Glomerular endothelial cell (primary cell): ENCODE data around the gene CIDEC. TPM values are rescaled to one million over a fixed set of nuclear protein-coding genes. Genes with fewer than 3 reads are reported as not detected.
"Not testable (repeated sequence)": the region's sequence is repeated elsewhere in the genome, so short reads cannot be mapped to it uniquely, and the experiment has no call there.

Source experiments
- DNase-seq: peaks from one replicate; pipeline ENCODE4 v3.0.0-alpha.2; 2011; ENCODE audit warnings: low read depth, low spot score; ENCODE audit errors: extremely low read depth
- total RNA-seq: library from RNA; depleted of rRNA; stranded (reverse); fragments of >200 nt; gene quantifications from 2 replicates; pipeline ENCODE4 v1.2.3, GENCODE V29; 2015

CIDEC gene
- total RNA-seq, 1 donor from 2014 or later = not detected

DNA sequence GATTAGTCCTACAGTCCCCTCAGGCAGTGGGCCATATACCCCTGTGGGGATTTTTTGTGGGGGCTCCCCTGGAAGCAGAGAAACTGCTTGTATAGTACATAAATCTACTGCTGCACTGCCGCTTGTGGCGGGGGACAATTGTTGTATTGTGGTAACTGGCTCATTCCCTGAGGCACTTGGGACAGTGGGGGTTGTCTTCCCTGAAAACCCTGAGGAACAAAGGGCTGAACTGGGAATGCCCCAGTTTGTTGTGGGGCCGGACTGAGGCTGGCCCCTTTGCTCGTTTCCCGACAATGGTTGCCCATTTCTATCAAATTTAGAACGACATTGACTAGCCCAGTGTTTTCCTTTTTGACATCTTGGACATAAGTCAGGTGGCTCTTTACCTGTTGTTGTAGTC lies 28.7 kb downstream of the CIDEC start:
- not testable (repeated sequence) for DNase-seq

DNA sequence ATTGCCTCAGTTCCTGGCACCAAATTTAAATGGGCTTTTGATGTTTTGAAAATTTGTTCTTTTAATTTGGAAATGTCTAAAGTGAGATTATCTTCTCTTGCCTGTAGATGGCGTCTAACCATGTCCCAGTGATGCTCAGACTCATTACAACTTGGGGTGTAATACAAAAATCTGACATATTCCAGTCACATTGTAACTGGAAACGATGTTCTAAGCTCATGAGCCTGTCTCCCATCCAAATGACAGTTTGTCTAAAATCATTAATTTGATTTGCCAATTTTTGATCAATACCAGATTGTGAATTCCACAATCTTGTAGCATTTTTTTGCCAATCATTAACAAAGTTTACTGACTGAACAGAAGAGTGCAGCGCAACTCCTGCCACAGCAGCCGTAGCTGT lies 31.2 kb downstream of the CIDEC start:
- DNase-seq = not testable (repeated sequence)

DNA sequence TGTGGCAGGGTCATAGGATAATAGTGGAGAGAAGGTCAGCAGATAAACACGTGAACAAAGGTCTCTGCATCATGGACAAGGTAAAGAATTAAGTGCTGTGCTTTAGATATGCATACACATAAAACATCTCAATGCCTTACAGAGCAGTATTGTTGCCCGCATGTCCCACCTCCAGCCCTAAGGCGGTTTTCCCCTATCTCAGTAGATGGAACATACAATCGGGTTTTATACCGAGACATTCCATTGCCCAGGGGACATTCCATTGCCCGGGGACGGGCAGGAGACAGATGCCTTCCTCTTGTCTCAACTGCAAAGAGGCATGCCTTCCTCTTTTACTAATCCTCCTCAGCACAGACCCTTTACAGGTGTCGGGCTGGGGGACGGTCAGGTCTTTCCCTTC lies 32.2 kb downstream of the CIDEC start:
- not testable (repeated sequence) for DNase-seq

DNA sequence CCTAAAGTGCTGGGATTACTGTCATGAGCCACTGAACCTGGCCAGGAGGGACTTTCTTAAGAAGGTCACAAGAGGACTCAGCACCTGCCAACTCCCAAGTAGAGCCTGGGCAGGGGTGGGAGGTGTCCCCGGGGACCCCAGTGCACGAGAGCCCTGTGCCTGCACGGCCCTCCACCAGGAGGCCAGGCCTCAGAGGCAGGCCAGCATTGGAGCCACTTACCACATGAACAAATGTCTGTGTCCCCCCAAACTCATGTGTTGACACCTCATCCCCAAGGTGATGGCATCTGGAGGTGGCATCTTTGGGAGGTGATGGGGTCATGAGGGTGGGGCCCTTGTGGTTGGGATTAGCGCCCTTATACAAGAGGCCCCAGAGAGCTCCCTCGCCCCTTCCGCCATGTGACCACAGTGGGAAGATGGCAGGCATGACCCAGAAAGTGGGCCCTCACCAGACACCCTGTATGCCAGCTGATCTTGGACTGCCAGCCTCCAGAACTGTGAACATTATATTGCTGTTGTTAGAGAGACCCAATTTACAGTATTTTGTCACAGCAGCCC lies 33.0 kb downstream of the CIDEC start:
- DNase-seq = no peak

DNA sequence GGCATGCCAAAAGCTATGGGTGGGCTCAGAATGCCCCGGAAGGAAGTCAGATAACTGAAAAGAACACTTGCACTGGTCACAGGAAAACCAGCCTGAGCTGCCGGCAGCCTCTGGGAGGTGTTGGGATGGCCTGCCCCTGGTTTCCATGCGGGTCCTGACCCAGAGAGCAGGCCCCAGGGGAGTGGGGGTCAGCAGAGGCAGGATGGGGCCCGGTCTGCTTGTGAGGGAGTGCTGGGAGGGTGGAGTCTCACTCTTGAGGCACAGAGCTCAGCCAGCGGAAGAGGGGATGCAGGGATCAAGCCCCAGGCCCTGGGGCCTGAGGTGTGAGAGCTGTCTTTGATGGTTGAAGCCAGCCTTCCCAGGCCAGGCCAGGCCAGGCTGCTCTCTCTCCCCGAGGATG lies 33.8 kb downstream of the CIDEC start:
- no peak for DNase-seq

DNA sequence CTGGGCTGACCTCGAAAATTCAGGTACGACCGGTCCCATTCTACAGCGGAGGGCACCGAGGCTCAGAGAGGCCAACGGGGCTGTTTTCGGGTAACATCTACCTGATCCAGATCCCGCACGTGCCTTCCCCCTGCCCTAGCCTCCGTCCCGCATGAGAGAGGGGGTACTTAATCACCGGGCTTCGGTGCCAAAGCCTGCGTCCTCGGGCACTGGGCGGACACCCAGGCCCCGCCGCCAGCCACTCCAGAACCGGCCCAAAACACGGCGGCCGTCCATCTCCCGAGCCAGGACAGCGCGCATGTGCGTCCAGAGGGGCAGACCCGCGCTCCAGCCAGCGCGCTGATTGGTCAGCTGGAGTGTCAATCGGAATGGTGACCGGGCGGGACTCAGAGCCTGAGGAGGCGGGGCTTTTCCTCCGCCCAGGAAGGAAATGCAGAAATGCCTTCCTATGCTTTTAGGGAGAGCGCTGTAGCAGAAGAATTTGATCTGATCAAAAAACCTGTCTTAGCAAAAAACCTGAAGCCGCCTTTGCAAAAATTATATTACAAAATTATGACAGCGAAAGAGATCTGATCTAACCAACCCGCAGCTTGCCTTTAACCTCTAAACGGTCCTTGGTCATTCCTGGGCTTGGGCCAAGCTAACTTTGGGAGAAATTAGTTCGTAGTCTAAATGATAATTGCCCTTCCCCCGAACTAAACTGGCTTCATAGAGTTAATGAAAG lies 36.2 kb downstream of the CIDEC start, which contains the start of gene RPUSD3:
TSS of gene RPUSD3 (minus strand) at position 294 of the 724 bp plus-strand sequence. CDS start at position 276, 18 bp downstream.
- peak; percentile 75 for DNase-seq

DNA sequence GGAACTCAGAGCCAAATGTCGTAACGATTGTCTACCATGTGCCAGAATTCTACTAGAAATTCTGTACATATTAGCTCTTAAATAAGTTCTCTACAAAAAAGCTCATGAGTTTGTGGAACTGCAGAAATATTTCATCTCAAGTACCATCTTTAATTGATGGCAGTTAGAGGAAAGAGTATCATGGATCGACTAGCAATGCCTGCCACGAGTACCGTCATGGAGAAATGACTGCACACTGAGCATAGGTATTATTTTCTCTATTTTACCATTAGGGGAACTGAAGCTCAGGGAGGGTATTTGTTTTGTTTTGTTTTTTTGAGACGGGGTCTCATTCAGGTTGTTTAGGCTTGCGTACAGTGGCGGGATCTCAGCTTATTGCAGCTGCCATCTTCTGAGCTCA lies 39.0 kb downstream of the CIDEC start:
- DNase-seq = no peak

DNA sequence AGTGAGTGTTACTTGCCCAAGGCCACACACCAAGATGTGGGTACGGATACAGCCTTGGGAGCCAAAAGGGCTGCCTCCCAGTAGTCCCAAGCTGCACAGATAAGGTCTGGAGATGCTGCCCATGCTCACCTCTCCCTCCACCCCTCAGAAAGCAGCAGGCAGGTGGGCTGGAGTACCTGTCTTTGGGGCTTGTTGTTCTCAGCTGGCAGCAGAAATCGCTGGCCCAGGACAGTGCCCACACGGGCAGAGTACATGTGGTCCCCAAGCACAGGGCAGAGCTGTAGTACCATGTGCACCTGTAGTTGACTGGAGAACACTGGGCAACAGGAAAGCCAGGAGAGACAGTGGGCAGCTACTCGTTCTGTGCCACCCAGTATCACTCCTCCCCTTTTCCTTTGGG lies 41.2 kb downstream of the CIDEC start:
- no peak for DNase-seq

DNA sequence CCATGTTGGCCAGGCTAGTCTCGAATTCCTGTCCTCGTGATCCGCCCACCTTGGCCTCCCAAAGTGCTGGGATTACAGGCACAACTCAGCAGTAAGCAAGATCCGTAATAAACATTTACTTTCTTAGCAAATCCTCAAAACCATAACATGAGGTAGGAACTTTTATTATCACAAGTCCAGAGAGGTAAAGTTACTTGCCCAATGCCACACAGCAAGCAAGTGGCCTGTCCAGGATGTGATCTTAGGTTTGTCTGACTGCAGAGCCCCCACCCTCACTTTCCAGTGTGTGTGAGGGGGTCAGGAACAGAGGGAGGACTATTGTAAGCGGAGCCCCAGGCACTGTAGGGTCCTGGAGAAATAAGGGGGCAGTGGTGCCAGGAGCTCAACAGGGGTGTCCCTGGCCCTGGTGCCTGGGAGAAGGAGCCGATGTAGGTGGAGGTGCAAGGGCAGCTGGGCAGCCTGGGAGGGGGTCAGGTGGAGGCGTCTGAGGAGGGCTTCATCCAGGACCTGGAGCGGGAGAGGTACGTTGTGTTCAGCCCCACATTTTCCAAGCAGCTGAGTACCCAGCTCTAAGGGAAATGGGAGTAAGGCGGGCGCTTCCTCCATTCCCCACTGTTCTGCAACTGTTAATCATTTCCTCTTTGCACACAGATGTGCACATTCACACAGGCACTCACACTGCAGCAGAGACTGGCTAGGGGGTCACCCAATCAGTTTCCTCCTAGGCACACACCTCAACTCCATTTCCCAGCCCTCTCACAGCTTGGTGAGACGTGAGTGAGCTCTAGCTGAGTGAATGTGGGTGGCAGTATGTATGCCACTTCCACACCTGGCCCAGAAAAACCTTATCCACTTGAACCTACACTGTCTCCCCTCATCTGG lies 42.1 kb downstream of the CIDEC start:
- DNase-seq = no peak

DNA sequence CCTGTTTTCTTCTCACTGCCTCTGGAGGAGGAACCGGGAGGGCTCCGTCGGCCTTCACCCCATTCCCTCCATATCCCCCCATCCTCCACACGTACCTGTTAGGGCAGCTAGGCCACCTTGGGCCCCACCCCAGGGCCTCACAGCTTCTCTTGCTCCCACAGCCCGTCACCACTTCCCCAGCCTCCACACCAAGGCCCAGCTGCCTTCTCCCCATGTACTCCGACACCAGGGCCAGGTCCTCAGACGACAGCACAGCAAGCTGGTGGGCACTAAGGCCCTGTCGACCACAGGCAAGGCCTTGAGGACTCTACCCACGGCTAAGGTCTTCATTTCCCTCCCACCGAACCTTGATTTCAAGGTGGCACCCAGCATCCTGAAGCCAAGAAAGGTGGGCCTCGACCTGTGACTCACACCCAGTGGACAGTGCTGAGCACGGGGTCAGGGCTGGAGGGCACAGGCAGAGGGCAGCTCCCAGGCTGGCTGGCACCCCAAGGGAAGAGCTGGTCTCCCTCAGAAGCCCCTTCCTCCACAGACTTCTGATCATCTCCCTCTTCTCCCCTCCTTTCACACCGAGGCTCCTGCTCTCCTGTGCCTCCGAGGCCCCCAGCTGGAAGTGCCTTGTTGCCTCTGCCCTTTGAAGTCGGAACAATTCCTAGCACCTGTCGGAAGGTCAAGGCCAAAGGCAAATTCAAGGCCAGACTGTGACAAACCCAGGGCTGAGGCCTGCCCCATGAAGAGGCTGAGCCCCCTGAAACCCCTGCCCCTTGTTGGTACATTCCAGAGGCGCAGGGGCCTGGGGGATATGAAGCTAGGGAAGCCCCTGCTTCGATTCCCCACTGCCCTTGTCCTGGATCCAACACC lies 45.3 kb downstream of the CIDEC start:
- no peak for DNase-seq

DNA sequence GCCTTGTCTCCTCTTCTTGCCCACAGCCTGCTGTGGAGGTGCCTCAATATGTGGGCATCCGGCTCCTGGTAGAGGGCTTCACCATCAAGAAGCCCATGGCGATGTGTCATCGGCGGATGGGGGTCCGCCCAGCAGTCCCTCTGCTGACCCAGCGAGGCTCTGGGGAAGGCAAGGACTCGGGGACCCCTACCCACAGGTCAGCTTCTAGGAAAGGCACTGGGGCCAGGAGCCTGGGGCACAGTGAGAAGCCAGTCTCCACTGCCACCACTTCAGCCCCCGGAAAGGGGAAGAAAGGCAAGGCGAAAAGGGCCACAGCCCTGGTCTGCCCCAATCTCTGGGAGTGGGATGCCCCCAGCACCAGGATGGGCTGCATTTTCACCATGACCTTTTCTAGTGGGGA lies 47.0 kb downstream of the CIDEC start:
- no peak for DNase-seq

DNA sequence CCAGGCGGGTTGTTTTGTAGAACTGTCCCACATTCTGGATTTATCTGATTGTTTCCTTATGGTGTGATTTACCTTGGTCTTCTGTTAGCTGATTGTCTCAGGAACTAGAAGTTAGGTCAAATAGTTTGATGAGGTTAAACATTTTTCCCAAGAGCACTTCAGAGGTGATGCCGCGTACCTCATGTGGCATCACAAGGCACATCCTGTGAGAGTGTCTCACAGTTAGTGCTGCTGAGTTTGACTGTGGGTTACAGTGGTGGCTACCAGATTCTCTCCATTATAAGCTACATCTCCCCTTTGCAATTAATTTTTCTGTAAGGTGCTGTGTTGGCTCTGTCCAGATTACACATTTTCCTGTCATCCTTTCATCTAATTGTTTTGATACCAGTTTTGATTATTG lies 48.8 kb downstream of the CIDEC start:
- no peak for DNase-seq

DNA sequence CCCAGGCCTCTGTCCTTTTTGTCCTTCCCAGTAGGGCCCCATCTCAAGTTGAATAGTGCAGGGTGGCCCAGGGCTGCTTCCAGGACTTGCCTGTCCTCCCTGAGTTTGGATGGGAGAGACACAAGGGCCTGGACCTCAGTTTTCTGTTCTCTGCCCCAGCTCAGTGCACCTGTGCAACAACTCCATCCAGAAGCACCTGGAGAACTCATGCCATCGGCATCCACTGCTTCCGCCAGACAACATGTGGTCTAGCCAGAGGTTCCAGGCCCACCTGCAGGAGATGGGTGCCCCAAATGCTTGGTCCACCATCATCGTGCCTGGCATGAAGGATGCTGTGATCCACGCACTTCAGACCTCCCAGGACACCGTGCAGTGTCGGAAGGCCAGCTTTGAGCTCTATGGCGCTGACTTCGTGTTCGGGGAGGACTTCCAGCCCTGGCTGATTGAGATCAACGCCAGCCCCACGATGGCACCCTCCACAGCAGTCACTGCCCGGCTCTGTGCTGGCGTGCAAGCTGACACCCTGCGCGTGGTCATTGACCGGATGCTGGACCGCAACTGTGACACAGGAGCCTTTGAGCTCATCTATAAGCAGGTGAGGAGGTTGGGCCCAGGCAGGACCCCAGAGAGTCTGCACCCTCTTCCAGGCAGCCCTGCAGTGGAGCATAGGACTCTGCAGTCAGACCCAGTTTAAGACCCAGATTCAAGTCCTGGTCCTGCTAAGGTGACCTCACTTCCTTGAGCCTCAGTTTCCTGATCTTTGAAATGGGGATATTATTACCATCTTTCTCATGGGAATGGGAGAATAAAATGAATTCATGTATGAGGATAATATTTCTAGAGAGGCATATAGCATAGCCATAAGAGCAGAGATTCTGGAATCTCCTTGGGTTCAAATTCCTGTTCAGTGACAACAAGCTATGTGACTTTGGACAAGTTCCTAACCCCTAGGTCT lies 51.0 kb downstream of the CIDEC start:
- no peak for DNase-seq

DNA sequence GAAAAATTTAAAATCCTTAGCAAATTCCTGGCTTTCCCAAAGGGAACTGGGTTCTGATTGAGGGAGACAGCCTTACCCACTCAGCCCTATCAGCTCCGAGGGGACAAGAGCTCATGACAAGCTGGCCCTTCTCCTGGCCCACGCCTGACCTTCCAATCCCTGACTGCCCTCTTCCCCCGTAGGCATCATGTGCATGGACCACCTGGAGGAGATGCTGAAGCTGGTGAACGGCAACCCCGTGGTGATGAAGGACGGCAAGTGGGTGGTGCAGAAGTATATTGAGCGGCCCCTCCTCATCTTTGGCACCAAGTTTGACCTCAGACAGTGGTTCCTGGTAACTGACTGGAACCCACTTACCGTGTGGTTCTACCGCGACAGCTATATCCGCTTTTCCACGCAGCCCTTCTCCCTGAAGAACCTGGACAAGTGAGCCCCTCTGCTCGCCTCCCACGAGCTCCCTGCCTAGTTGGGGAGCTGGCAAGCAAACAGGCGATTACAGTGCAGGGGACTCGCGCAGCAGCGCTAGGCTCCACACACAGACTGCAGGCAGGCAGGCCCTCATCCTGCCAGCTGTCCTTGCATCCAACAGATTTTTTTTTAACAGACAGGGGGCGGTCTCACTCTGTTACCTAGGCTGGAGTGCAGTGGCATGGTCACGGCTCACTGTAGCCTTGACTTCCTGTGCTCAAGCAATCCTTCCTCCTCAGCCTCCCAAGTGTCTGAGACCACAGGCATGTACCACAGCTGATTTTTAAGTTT lies 53.1 kb downstream of the CIDEC start:
- DNase-seq = no peak

DNA sequence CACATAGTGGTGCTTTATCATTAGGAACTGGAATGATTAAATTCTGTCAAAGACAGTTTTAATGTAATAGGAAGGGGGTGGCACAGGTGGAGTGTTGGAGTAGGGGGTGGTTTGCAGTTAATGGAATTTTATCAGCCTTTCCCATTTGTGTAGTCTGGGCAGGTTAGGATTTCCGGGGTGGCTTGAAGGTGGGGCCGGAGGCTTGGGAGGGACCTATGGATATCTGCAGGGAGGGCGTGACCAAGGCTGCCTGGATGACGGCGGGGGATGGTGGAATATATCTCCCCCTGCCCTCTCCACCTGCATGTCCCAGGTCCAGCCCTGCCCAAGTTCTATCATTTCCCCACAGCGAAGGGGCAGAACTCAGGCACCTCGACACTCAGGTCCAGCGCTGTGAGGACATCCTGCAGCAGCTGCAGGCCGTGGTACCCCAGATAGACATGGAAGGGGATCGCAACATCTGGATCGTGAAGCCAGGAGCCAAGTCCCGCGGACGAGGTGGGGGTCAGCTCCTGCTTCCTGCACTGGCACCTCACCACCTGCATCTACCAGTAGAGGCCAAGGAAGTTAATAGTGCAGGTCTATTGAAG lies 54.5 kb downstream of the CIDEC start:
- DNase-seq = no peak

DNA sequence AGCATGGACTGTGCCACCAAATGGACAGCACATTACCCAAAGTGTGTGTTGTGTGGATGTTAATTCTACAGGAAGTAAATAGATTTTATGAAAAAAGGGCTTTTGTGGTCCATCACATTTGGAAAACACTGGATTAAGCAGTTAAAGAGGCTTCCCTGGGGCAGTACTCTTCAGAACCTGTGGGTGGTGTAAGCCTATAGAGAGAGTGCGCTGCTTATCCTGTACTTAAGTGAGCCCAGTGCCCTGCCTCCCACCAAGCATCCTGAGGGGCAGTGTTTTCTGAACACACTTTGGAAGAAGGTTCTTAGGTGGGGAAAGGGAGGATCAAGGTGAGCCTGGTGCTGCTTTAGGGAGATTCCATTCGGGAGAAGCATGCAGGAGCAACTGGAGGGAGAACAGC lies 59.1 kb downstream of the CIDEC start:
- DNase-seq = no peak

DNA sequence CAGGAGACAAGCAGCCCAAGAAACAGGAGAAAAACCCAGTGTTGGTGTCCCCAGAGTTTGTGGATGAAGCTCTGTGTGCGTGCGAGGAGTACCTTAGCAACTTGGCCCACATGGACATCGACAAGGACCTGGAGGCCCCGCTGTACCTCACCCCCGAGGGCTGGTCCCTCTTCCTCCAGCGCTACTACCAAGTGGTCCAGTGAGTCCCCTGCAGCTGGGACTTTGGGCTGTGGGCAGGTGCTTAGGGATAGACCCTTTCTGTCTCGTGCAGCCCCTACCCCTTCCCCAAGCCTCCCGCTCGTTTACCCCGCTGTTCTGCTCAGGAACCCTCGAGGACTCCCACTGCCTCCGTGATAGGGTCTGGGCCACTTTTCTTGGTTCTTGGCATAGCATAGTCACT lies 59.5 kb downstream of the CIDEC start:
- DNase-seq = no peak

DNA sequence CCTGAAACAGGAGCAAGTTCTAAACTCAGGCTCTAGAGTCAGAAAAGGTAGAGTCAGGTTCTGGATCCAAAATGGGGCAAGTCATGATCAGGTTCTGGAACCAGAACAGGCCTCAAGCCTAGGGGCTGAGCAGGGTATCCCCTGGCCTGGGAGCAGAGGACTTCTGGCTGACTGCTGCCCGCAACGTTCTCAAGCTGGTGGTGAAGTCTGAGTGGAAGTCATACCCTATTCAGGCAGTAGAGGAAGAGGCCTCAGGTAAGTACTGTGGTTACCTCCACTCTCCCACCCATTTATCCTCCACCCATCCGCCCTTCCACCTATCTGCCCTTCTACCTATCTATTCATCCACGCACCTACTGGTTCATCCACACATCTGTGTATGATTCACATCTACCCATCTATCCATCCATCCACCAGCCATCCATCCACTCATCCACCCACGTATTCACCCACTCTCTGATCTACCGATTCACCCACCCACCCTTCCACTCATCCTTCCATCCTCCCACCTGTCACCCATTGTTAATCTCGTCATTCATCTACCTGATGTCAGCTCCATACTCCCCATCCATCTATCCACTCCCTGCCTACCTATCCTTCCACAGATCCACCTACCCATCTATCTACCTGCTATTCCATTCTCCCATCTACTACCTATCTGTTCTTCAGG lies 61.3 kb downstream of the CIDEC start:
- DNase-seq = no peak
